T-helper 2 cell treated with Interferon-gamma antibody and Interleukin-4, amounts not matched to agents 5 μg/mL and 100 μg/mL, for 36 hours (primary cell): ENCODE data around the gene DCUN1D1.
A peak's percentile ranks its signal among the peaks of the same experiment; 100 is the strongest.

Experiments used
- DNase-seq: peaks from one replicate; pipeline ENCODE4 v3.0.0; 2021; ENCODE audit warnings: low spot score
- H3K27ac Mint-ChIP-seq: one replicate; pipeline ENCODE4 v1.8.0; 2021; ENCODE audit warnings: mild to moderate bottlenecking, mixed read lengths
- H3K27me3 Mint-ChIP-seq: one replicate; pipeline ENCODE4 v1.8.0; 2021; ENCODE audit warnings: low read depth, mixed read lengths
- H3K36me3 Mint-ChIP-seq: one replicate; pipeline ENCODE4 v1.8.0; 2021; ENCODE audit warnings: low read depth, mixed read lengths
- H3K4me1 Mint-ChIP-seq: one replicate; pipeline ENCODE4 v1.8.0; 2021; ENCODE audit warnings: low read depth, mixed read lengths
- H3K4me3 Mint-ChIP-seq: one replicate; pipeline ENCODE4 v1.8.0; 2022; ENCODE audit warnings: mild to moderate bottlenecking, moderate library complexity, mixed read lengths
- H3K9me3 Mint-ChIP-seq: one replicate; pipeline ENCODE4 v1.8.0; 2021; ENCODE audit warnings: mixed read lengths

Gene DCUN1D1

GRCh38 chr3:182910936-182911781, 69.2 kb downstream of the DCUN1D1 start:
- no peak for DNase-seq
- Mint-ChIP-seq H3K27me3 (no peaks in the 10 kb centered on the region), H3K36me3 (peaks cover 43% of the 10 kb centered on the region), H3K27ac (peak overlapping the region; percentile 53), H3K4me3 (peak overlapping the region; percentile 40), H3K9me3 (no peaks in the 10 kb centered on the region), H3K4me1 (peaks cover 53% of the 10 kb centered on the region)

GRCh38 chr3:182909318-182910040, 70.9 kb downstream of the DCUN1D1 start:
- Mint-ChIP-seq H3K4me1 (peaks cover 48% of the 10 kb centered on the region), H3K9me3 (no peaks in the 10 kb centered on the region), H3K4me3 (no peak overlapping the region), H3K36me3 (peaks cover 37% of the 10 kb centered on the region), H3K27ac (no peak overlapping the region), H3K27me3 (no peaks in the 10 kb centered on the region)
- no peak for DNase-seq

GRCh38 chr3:182908471-182908870, 71.9 kb downstream of the DCUN1D1 start:
- no peaks in the 10 kb centered on the region for H3K27me3 Mint-ChIP-seq
- H3K4me3 Mint-ChIP-seq = no peak overlapping the region
- H3K4me1 Mint-ChIP-seq = peaks cover 39% of the 10 kb centered on the region
- peaks cover 38% of the 10 kb centered on the region for H3K36me3 Mint-ChIP-seq
- DNase-seq = no peak
- no peaks in the 10 kb centered on the region for H3K9me3 Mint-ChIP-seq
- H3K27ac Mint-ChIP-seq = no peak overlapping the region

- no peaks in the 10 kb centered on the region for H3K27me3 Mint-ChIP-seq
Measured at GRCh38 chr3:182906036-182906435, 74.3 kb downstream of the DCUN1D1 start.

GRCh38 chr3:182905623-182906022, 74.7 kb downstream of the DCUN1D1 start:
- H3K9me3 Mint-ChIP-seq = no peaks in the 10 kb centered on the region
- H3K27ac Mint-ChIP-seq = no peak overlapping the region
- no peak overlapping the region for H3K4me3 Mint-ChIP-seq
- peaks cover 32% of the 10 kb centered on the region for H3K36me3 Mint-ChIP-seq
- peaks cover 18% of the 10 kb centered on the region for H3K4me1 Mint-ChIP-seq
- no peaks in the 10 kb centered on the region for H3K27me3 Mint-ChIP-seq
- no peak for DNase-seq

More at GRCh38 chr3:182906036-182906435, 74.3 kb downstream of the DCUN1D1 start:
- peaks cover 20% of the 10 kb centered on the region for H3K4me1 Mint-ChIP-seq
- H3K27ac Mint-ChIP-seq = no peak overlapping the region
- no peak overlapping the region for H3K4me3 Mint-ChIP-seq
- H3K36me3 Mint-ChIP-seq = peaks cover 32% of the 10 kb centered on the region
- H3K9me3 Mint-ChIP-seq = no peaks in the 10 kb centered on the region
- DNase-seq = no peak

GRCh38 chr3:182904164-182904563, 76.2 kb downstream of the DCUN1D1 start:
- H3K9me3 Mint-ChIP-seq = no peaks in the 10 kb centered on the region
- DNase-seq = no peak
- no peak overlapping the region for H3K4me3 Mint-ChIP-seq
- no peak overlapping the region for H3K27ac Mint-ChIP-seq
- H3K4me1 Mint-ChIP-seq = peaks cover 6% of the 10 kb centered on the region
- peaks cover 40% of the 10 kb centered on the region for H3K36me3 Mint-ChIP-seq
- H3K27me3 Mint-ChIP-seq = no peaks in the 10 kb centered on the region

GRCh38 chr3:182902236-182902635, 78.1 kb downstream of the DCUN1D1 start:
- Mint-ChIP-seq H3K36me3 (peaks cover 38% of the 10 kb centered on the region), H3K27ac (no peak overlapping the region), H3K4me3 (no peak overlapping the region), H3K4me1 (peaks cover 5% of the 10 kb centered on the region), H3K9me3 (no peaks in the 10 kb centered on the region), H3K27me3 (no peaks in the 10 kb centered on the region)
- DNase-seq = no peak

GRCh38 chr3:182896553-182896952, 83.8 kb downstream of the DCUN1D1 start:
- no peaks in the 10 kb centered on the region for H3K27me3 Mint-ChIP-seq
- H3K27ac Mint-ChIP-seq = no peak overlapping the region
- DNase-seq = no peak
- H3K4me1 Mint-ChIP-seq = no peaks in the 10 kb centered on the region
- no peak overlapping the region for H3K4me3 Mint-ChIP-seq
- no peaks in the 10 kb centered on the region for H3K9me3 Mint-ChIP-seq
- H3K36me3 Mint-ChIP-seq = peaks cover 32% of the 10 kb centered on the region

GRCh38 chr3:182895513-182896112, 84.7 kb downstream of the DCUN1D1 start:
- no peak overlapping the region for H3K27ac Mint-ChIP-seq
- no peaks in the 10 kb centered on the region for H3K27me3 Mint-ChIP-seq
- H3K9me3 Mint-ChIP-seq = no peaks in the 10 kb centered on the region
- no peak overlapping the region for H3K4me3 Mint-ChIP-seq
- H3K36me3 Mint-ChIP-seq = peaks cover 38% of the 10 kb centered on the region
- no peaks in the 10 kb centered on the region for H3K4me1 Mint-ChIP-seq
- DNase-seq = no peak

GRCh38 chr3:182892226-182892625, 88.1 kb downstream of the DCUN1D1 start:
- Mint-ChIP-seq H3K27ac (no peak overlapping the region), H3K36me3 (peaks cover 41% of the 10 kb centered on the region), H3K27me3 (no peaks in the 10 kb centered on the region), H3K9me3 (no peaks in the 10 kb centered on the region), H3K4me1 (no peaks in the 10 kb centered on the region), H3K4me3 (no peak overlapping the region)
- no peak for DNase-seq

GRCh38 chr3:182891364-182891763, 89.0 kb downstream of the DCUN1D1 start:
- H3K4me3 Mint-ChIP-seq = no peak overlapping the region
- H3K9me3 Mint-ChIP-seq = no peaks in the 10 kb centered on the region
- H3K27ac Mint-ChIP-seq = no peak overlapping the region
- DNase-seq = no peak
- H3K27me3 Mint-ChIP-seq = no peaks in the 10 kb centered on the region
- H3K36me3 Mint-ChIP-seq = peaks cover 42% of the 10 kb centered on the region
- no peaks in the 10 kb centered on the region for H3K4me1 Mint-ChIP-seq

- Mint-ChIP-seq H3K9me3 (no peaks in the 10 kb centered on the region), H3K27me3 (no peaks in the 10 kb centered on the region), H3K4me1 (no peaks in the 10 kb centered on the region), H3K4me3 (no peak overlapping the region), H3K27ac (no peak overlapping the region), H3K36me3 (peaks cover 37% of the 10 kb centered on the region)
- no peak for DNase-seq
Measured at GRCh38 chr3:182889948-182890629, 90.2 kb downstream of the DCUN1D1 start.
